GM21528 (cell line): ENCODE data around the gene RAB30.

Experiments
- ATAC-seq: cut with Tn5 transposase; IDR thresholded peaks from one replicate; pipeline ENCODE4 v1.9.1; 2021; ENCODE audit warnings: mild to moderate bottlenecking, moderate library complexity; ENCODE audit not compliant: unreplicated experiment, low FRiP score

The RAB30 gene

GRCh38 chr11:83071567-83072349 is at the start of gene RAB30:
RAB30 (minus strand) TSS chr11:83071897; CDS start chr11:82997316, 74,581 bp downstream.
- ATAC-seq: peak; percentile 92

DNA sequence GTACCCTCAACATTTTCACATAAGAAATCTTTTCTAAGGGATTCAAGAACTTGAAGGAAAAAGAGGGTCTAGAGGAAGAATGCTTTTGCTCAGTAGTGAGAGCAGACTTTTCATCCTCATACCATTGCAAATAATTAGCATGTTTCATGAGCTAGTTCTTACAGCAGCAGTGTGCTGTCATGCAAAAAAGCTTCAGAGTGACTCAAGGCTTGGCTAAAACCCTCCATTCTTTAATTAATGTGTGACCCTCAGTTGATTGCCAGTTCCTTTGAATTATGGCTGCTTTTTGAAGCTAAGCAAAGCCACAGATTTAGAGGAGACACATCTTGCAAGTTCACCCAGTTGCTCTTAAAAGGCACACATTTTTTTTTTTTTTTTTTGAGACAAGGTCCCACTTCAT is 48.6 kb upstream of the RAB30 start:
- ATAC-seq: no peak

GRCh38 chr11:83119216-83119615 is 47.5 kb upstream of the RAB30 start:
- ATAC-seq: no peak

GRCh38 chr11:83118814-83119213 is 47.1 kb upstream of the RAB30 start:
- no peak for ATAC-seq

- no peak for ATAC-seq
Observed at GRCh38 chr11:83116015-83116641, 44.4 kb upstream of the RAB30 start.

DNA sequence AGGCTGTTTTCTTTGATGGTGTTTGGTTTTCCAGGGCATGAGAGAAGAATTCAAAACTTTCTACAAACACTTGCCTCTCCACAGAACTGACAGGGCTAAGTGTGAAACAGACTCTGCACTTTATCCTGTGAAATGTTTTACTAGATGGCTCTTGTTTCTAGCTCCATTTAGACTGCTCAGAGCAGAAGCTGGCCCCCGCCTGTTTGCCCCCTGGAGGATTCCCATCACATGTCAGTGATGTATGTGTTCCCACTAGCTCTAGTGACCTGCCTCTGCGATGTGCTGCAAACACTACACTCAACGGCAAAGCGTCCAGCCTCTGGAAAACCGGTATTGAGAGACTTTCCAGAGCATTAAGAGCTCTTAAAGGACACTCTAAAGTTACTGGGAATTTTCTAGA is 43.9 kb upstream of the RAB30 start:
- no peak for ATAC-seq

DNA sequence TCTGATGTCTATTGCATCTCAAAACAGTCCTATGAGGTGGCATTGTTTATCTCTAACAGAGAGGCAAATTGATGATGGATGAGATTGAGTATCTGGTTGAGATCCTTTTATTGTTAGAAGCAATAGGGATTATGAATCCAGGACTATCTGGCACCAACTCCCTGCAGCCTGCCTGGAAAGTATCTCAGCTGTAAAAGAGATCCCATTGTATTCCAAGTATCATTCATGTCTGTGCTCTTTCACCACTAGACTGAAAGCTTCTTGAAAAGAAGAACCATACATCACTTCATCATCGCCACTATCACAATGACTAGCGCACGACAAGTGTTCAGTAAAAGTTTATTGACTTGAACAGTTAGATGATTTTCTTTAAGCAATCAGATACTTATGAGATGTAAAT is 43.3 kb upstream of the RAB30 start:
- ATAC-seq: no peak

DNA sequence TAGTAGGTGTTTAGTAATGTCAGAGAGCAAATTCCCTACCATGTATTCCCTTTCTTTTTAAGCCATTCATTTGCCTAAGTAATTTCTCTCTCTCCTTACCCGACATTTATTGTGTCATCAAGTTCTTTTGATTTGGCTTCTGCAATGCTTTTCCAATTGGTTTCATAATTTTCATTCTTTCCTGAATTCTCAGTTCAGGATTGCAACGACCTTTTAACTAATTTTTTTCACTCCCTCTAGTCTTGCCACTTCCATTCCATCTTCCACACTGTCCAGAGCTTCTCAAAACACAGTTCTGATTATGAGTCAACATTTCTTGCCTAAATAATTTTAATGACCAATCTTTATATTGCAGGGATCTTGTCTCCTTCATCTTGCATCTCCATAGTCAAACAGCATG is 41.2 kb upstream of the RAB30 start:
- no peak for ATAC-seq

DNA sequence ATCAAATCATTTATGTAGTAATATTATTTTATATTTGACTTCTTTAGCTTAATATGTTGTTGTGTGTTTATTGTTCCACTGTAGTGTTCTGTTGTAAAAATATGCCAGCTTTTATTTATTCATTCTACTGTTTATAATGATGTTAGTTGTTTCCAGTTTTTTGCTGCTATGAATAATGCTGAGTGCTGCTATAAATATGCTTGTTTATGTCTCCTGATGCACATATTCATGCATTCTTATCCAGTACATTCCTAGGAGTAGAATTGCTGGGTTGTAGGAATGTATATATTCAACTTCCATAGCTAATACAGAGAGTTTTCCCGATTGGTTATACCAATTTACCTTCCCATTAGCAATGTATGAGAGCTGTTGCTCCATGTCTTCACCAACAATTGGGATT is 33.5 kb upstream of the RAB30 start:
- no peak for ATAC-seq

- ATAC-seq: no peak
Observed at GRCh38 chr11:83102834-83103233, 31.1 kb upstream of the RAB30 start.

- no peak for ATAC-seq
Observed at GRCh38 chr11:83097429-83098075, 25.9 kb upstream of the RAB30 start.

DNA sequence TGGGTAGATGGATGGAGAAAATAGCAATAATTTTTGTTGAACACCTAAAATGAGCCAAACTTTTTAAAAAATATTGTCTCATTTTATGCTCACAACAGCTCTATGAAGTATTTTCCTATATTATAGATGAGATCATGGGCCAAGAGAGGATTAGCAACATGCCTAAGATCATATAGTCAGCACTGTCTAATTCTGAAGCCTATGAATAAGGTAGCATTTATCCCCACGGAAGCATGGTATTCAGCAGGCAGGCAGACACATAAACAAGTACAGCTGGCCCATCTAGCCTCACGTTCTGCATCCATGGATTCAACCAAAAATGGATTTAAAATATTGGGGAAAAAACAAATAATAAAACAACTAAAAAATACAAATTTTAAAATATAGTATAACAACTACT is 21.9 kb upstream of the RAB30 start:
- no peak for ATAC-seq

DNA sequence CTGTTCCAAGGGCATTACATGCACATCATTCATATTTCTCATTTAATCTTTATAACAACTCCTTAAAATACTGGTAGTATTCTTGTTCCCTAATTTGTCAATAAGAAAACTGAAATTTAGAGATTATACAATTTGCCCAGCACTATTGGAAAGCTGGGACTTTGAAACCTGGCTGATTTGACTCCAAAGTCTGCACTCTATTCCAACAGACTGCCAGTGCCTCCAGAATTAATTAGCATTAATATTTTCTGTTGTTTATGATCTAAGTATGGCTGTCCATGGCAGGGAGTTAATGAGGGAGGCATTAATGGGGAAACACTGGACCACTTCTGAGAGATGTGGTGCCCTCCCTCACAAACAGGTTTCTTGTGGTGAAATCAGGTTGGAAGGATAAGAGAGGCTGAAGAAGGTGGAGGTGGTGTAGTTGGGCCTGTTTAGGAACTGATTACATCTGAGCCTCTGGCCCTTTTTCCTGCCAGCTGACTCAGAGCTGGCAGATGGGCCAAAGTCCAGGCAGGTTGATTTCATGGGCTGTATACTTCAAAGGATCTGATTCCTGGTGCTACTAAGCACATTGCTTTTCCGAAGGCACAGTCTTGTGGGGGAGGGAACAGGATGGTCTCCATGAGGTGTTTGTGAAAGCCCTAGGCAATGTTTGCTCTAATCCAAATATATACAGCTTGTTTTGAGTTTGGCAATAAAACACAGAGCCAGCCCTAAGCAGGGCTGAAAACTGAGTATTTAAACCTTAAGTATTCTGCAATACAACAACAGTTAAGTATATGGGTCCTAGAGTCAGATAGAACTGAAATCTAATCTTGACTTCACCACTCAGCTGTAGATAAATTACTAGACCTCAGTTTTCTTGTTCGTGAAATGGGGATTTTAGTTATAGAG is 21.0 kb upstream of the RAB30 start:
- ATAC-seq: no peak

DNA sequence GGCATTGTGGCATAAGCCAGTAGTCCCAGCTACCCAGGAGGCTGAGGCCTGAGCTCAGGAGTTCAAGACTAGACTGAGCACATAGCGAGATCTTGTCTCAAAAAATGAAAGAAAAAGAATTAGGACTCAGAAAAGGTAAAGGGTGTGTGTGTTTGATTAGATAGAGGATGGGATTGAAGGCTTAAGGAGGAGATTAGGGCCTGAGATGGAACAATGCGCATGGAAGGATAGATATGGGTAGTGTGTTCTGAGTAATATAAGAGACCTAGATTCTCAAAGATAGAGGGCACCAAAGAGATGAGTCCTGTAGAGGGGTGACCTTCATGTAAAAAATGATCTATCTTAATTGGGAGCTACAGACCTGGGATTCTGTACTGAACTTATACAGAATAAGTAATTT is 17.3 kb upstream of the RAB30 start:
- no peak for ATAC-seq

DNA sequence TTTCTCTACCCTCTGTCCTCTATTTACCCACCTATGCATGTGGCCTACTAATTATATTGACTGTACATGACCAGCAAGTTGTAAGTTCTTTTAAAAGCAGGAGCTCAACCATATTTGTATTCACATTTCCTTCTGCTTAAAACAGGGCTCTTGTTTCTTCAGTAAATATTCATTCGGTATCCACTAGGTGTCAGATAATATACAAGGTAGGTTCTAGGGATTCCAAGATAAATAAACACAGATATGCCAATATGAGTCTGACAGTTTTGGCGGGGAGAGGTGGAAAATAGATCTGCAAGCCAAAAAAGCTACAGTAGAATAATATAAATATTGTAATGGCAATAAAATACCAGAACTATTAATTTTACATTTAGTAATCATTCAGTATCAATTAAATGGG is 15.3 kb upstream of the RAB30 start:
- no peak for ATAC-seq

DNA sequence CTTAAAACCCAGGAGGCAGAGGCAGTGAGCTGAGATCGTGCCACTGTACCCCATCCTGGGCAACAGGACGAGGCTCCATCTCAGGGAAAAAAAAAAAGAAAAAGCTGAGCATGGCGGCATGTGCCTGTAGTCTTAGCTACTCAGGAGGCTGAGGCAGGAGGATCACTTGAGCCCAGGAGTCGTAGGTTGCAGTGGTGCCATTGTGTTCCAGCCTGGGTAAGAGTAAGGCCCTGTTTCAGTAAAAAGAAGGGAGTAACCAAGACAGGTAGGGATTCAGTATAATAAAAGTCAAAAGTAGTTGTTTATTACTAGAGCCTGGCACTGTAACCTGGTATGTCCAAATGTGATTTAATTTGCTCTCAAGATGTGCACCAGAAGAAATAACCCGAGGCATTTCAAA is 8.1 kb upstream of the RAB30 start:
- no peak for ATAC-seq

DNA sequence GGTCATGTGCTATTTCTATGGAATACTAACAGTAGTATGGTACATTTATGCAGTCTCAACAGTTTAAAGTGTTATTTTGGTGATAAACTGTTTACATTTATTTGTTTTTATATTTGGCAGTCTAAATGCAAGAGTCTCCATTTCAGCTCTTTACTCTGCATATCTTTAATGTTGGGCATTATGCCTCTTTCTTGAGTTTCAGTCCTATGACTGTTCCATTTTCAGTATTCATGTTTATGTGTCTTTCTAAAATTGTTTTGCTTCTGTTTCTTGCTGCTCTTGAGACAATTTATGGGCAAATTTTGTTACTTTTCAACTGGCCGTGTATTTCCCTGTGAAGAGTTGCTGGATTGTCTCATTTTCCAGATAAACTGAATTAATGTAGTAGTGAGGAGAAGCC is 6.6 kb upstream of the RAB30 start:
- no peak for ATAC-seq

- no peak for ATAC-seq
Observed at GRCh38 chr11:83073884-83074283, 2.2 kb upstream of the RAB30 start.

- no peak for ATAC-seq
Observed at GRCh38 chr11:83073258-83073657, 1.6 kb upstream of the RAB30 start.

DNA sequence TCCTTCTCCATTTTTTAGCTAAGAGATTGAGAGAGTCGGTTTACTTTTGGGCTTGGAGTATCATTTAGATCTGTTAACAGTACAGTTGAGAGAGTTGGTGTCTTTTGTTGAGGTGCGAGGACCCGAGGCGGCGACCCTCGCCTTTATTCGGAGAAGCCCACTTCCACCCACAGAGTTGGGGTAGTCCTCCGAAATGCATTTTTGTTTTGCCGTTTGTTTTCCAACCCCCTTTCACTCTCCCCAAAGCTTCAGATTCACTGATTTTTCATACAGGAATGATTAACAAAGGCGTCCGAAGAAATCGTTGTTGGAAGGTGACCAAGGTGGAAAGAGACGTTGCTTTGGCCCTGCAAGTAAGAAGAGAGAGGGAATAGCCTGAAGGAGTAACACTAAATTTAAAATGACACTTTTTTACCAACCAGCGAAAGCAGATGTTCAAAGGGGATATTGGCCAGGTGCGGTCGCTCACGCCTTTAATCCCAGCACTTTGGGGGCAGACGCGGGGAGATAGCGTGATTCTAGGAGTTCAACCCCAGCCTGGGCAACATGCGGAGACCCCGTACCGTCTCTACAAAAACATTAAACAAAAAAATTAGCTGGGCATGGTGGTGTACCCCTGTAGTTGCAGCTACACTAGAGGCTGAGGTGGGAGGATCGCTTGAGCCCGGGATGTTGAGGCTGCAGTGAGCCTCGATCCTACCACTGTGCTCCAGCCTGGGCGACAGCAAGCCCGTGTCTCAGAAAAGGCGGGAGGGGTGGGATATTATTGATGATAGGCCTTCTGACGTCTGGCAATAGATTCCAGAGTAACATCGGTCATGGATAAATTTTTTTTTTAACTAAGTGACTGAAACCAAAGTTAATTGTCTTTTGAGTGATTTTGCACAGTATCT is 899 bp upstream of the RAB30 start:
- ATAC-seq: no peak
